ENCODE data around the gene AQP12A.

Gene AQP12A

DNA sequence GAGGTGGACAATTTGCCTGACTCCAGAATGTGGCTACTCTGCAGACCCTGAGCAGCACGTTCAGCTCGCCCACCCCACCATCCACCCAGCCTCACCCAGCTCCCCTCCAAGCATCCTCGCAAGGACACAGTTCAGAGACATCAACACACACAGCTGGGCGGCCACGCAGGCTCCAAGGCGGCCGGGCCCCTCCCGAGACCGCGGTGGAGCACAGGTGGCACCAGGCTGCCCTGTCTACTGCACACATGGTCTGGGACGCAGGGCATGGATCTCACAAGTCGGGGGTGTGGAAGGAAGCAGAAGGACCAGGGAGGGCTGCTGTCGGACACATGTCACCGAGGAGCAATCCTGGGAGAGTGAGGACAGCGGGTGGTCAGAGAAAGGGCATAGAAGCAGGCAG lies 36.2 kb downstream of the AQP12A start:
- H3K4me3 ChIP-seq (ENCODE audit: low read length), result no peak overlapping the region
- no peak for DNase-seq (ENCODE audit: low read depth)
- TF ChIP-seq, protein P1, sequence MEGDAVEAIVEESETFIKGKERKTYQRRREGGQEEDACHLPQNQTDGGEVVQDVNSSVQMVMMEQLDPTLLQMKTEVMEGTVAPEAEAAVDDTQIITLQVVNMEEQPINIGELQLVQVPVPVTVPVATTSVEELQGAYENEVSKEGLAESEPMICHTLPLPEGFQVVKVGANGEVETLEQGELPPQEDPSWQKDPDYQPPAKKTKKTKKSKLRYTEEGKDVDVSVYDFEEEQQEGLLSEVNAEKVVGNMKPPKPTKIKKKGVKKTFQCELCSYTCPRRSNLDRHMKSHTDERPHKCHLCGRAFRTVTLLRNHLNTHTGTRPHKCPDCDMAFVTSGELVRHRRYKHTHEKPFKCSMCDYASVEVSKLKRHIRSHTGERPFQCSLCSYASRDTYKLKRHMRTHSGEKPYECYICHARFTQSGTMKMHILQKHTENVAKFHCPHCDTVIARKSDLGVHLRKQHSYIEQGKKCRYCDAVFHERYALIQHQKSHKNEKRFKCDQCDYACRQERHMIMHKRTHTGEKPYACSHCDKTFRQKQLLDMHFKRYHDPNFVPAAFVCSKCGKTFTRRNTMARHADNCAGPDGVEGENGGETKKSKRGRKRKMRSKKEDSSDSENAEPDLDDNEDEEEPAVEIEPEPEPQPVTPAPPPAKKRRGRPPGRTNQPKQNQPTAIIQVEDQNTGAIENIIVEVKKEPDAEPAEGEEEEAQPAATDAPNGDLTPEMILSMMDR (conservative IDR thresholded peaks at IDR 0.05; ENCODE audit: low read length), result no peak

DNA sequence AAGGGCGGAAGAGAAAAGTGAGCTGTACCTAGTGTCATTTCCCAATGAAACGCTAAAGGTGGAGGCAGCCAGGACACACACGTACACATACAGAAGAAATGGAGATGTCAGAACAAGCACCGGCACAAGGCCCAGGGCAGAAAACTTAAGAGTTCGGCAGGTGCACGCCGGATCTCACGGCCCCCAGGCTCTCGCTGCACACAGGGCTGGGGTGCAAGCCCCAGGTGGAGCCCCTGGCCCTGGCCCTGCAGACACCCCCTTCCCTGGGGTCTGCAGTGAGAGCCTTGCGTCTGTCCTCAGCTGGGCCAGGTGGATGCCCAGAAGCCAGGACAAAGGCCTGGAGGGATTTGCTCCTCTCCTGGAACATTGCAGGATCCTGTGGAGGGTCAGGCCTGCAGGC lies 36.7 kb downstream of the AQP12A start:
- H3K4me3 ChIP-seq (ENCODE audit: low read length), result no peak overlapping the region
- TF ChIP-seq, protein P1 (conservative IDR thresholded peaks at IDR 0.05; ENCODE audit: low read length), result no peak
- no peak for DNase-seq (ENCODE audit: low read depth)

DNA sequence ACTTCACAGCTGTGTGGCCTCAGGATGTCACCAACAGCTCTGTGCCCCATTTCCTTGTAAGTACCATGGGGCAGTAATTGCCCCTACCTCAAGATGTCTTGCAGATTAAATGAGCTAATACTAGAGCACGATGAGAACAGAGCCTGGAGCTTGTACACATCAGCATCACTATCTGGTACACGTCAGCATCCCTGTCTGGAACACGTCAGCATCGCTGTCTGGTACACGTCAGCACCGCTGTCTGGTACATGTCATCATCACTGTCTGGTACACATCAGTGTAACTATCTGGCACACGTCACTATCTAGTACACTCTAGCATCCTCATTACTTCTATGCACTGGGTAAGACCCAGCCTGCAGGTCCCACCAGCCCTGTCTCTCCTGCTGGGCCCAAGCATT lies 37.2 kb downstream of the AQP12A start:
- no peak overlapping the region for H3K4me3 ChIP-seq (ENCODE audit: low read length)
- no peak for DNase-seq (ENCODE audit: low read depth)
- TF ChIP-seq, protein P1 (conservative IDR thresholded peaks at IDR 0.05; ENCODE audit: low read length), result no peak

DNA sequence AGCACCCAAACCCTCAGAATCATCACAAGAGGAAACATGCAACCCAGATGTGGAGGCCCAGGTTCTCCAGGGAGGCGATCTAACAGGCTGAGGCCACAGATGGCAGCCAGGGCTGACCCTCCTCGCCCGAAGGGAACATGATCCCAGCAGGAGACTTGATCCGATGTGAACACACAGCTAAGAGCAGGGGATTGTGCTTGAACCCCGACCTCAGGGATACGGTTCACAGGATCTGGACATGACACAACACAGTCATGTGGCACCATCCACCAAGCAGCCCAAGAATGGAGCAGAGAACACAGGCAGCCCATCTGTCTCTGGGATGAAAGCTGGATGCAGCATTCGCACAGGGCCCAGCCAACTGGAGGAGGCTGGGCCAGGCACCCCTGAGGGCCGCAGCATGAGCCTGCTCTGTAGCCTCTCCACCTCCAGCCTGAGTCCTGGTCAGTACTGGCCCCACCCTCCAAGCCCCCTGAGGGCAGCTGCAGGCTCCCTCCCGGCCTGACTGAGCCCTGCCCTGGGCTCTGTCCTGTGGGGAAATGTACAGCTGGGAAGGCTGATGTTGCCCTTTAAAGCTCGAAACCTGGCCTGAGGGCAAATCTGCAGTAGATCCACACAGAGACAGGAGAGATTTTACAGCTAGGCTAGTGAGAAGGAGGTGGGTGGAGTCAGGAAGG lies 39.0 kb downstream of the AQP12A start:
- DNase-seq (ENCODE audit: low read depth), result no peak
- TF ChIP-seq, protein P1 (conservative IDR thresholded peaks at IDR 0.05; ENCODE audit: low read length), result no peak
- no peak overlapping the region for H3K4me3 ChIP-seq (ENCODE audit: low read length)

DNA sequence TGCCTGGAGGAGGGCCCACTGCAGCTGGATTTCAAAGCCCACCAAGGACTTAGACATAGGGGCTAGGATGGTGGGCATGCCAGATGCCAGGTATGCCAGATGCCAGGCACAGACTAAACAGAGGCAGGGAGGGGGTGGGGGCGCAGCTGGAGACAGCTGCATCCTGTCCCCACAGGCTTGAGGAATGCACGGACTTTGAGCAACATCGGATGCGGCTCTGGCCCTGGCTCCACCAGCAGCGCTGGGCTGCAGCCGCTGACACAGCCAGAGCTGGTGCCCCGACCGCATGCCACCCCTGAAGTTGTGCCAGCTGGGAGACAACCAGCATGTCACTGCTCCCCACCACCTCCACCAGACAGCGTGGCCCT lies 39.5 kb downstream of the AQP12A start:
- peak; percentile 25 for DNase-seq (ENCODE audit: low read depth)
- TF ChIP-seq, protein P1 (conservative IDR thresholded peaks at IDR 0.05; ENCODE audit: low read length), result no peak
- no peak overlapping the region for H3K4me3 ChIP-seq (ENCODE audit: low read length)

DNA sequence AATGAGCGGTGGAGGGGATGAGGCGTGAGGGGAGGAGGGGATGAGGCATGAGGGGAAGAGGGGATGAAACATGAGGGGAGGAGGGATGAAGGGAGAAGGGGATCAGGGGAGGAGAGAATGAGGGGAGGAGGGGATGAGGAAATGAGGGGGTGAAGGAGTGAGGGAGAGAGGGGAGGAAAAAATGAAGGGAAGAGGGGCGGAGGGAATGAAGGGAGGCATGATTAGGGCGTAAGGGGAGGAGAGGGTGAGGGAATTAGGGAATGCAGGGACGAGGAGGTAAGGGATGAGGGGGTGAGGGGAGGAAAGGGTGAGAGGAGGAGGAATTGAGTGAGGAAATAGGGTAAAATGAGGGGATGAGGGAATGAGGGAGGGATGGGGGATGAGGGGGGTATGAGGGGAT lies 40.5 kb downstream of the AQP12A start:
- no peak for DNase-seq (ENCODE audit: low read depth)
- H3K4me3 ChIP-seq (ENCODE audit: low read length), result no peak overlapping the region
- TF ChIP-seq, protein P1 (conservative IDR thresholded peaks at IDR 0.05; ENCODE audit: low read length), result no peak

DNA sequence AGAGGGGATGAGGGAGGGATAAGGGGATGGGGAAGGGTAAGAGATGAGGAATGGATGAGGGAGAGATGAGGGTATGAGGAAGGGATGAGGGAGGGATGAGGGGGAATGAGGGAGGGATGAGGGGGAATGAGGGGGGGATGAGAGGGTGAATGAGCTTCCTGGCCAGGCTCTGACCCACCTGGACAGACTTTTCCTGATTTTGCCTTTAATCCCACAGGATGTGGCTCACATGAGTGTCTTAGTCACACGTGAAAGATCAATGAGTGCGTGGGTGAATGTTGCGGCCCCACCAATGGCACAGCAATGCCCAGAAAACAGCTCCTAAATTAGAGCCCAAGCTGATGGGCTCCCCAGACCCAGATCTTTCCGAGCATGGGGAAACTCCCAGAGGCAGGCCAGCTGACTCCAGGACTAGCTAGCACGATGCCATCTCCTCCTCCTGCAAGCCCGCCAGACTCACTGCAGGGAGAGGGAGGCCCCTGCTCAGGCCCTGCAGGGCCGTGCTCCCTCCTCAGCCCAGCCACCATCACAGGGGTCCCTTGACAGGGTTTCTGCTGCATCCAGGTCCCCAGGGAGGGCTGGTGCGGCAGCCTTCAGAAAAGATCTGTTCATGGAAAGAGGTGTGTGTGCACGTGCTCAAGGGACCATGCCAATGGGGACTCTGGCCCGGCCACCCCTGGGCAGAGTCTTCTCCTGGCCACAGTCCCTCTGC lies 41.4 kb downstream of the AQP12A start:
- H3K4me3 ChIP-seq (ENCODE audit: low read length), result no peak overlapping the region
- no peak for DNase-seq (ENCODE audit: low read depth)
- TF ChIP-seq, protein P1 (conservative IDR thresholded peaks at IDR 0.05; ENCODE audit: low read length), result no peak

Data from AG10803 (cell line).